Measurements from ENCODE around the gene PIGX. TPM values are rescaled to one million over a fixed set of nuclear protein-coding genes. Genes with fewer than 3 reads are reported as not detected.
"Not testable (repeated sequence)": the region's sequence is repeated elsewhere in the genome, so short reads cannot be mapped to it uniquely, and the experiment has no call there.

The PIGX gene
- total RNA-seq, 3 donors from 2014 or later (not counting 1 experiment from before 2014, with no cell fraction given), result 23.9 to 31.8 (median 24.2) TPM

DNA sequence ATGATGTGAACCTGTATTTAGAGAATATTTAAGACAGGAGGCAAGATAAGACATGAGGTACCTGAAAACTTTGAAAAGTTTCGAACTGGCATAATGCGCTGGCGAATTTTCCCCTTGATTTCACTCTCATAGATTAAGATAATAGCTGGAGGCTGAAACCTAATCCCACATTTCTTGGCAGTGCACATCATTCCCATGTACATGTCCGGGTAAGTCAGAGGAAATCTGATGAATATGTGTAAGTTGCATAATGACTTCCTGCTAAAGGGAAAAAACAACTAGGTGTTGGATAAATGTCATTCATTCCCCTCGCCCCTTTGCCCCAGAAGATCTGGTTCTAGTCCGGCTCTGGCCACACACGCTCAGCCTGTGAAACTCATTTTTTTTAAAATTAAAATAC is 3.7 kb upstream of the PIGX start:
- Histone ChIP-seq H3K4me1 (ENCODE audit: control insufficient read depth, insufficient read depth, low read length) (peaks cover 17% of the 10 kb centered on the region), H3K27me3 (ENCODE audit: control insufficient read depth, insufficient read depth, low read length) (no peaks in the 10 kb centered on the region), H3K27ac (ENCODE audit: low read length) (no peak overlapping the region), H3K4me3 (ENCODE audit: low read length) (no peak overlapping the region), H3K9me3 (ENCODE audit: control insufficient read depth, insufficient read depth, low read length) (no peaks in the 10 kb centered on the region), H3K36me3 (ENCODE audit: control insufficient read depth, insufficient read depth, low read length) (no peaks in the 10 kb centered on the region)
- Mint-ChIP-seq H3K4me3 (no peak overlapping the region), H3K4me1 (peaks cover 13 to 17% of the 10 kb centered on the region in 2 donors), H3K9me3 (no peaks in the 10 kb centered on the region), H3K27me3 (ENCODE audit: low read depth in 2 of 2) (no peaks in the 10 kb centered on the region), H3K27ac (peak overlapping the region in 1 of 2 donors; percentile 67), H3K36me3 (no peaks in the 10 kb centered on the region)
- intact Hi-C loops (cut with micrococcal nuclease), result no loop called here
- DNase-seq, result no peak
- 96% methylated on average over 7 of the region's 7 CpGs for WGBS (ENCODE audit: insufficient coverage)
- TF ChIP-seq, protein P1, sequence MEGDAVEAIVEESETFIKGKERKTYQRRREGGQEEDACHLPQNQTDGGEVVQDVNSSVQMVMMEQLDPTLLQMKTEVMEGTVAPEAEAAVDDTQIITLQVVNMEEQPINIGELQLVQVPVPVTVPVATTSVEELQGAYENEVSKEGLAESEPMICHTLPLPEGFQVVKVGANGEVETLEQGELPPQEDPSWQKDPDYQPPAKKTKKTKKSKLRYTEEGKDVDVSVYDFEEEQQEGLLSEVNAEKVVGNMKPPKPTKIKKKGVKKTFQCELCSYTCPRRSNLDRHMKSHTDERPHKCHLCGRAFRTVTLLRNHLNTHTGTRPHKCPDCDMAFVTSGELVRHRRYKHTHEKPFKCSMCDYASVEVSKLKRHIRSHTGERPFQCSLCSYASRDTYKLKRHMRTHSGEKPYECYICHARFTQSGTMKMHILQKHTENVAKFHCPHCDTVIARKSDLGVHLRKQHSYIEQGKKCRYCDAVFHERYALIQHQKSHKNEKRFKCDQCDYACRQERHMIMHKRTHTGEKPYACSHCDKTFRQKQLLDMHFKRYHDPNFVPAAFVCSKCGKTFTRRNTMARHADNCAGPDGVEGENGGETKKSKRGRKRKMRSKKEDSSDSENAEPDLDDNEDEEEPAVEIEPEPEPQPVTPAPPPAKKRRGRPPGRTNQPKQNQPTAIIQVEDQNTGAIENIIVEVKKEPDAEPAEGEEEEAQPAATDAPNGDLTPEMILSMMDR (IDR thresholded peaks at IDR 0.05), result no peak
- no peak for ATAC-seq

GRCh38 chr3:196712514-196713413 is 587 bp downstream of the PIGX start:
- TF ChIP-seq, protein P1 (IDR thresholded peaks at IDR 0.05), result no peak

GRCh38 chr3:196717162-196717561 is 5.0 kb downstream of the PIGX start:
- peaks cover 10% of the 10 kb centered on the region for H3K4me1 ChIP-seq (ENCODE audit: control insufficient read depth, insufficient read depth, low read length)
- H3K27me3 ChIP-seq (ENCODE audit: control insufficient read depth, insufficient read depth, low read length); ATAC-seq; intact Hi-C loops (cut with micrococcal nuclease); H3K4me3 ChIP-seq (ENCODE audit: low read length); H3K9me3 ChIP-seq (ENCODE audit: control insufficient read depth, insufficient read depth, low read length); H3K27me3 Mint-ChIP-seq (ENCODE audit: low read depth in 2 of 2); H3K4me3 Mint-ChIP-seq; DNase-seq; H3K36me3 ChIP-seq (ENCODE audit: control insufficient read depth, insufficient read depth, low read length); H3K27ac Mint-ChIP-seq; H3K27ac ChIP-seq (ENCODE audit: low read length); H3K9me3 Mint-ChIP-seq: not testable (repeated sequence)
- Mint-ChIP-seq H3K36me3 (peaks cover 20% of the 10 kb centered on the region), H3K4me1 (peaks cover 0 to 10% of the 10 kb centered on the region in 2 donors)
- 83% methylated on average over 2 of the region's 3 CpGs for WGBS (ENCODE audit: insufficient coverage)

More at GRCh38 chr3:196712514-196713413, 587 bp downstream of the PIGX start:
- Histone ChIP-seq H3K36me3 (ENCODE audit: control insufficient read depth, insufficient read depth, low read length) (no peaks in the 10 kb centered on the region), H3K27ac (ENCODE audit: low read length) (peak overlapping the region; percentile 99), H3K9me3 (ENCODE audit: control insufficient read depth, insufficient read depth, low read length) (no peaks in the 10 kb centered on the region), H3K27me3 (ENCODE audit: control insufficient read depth, insufficient read depth, low read length) (no peaks in the 10 kb centered on the region), H3K4me1 (ENCODE audit: control insufficient read depth, insufficient read depth, low read length) (peaks cover 19% of the 10 kb centered on the region), H3K4me3 (ENCODE audit: low read length) (peak overlapping the region; percentile 94)
- Mint-ChIP-seq H3K36me3 (no peaks in the 10 kb centered on the region), H3K4me1 (peaks cover 13 to 19% of the 10 kb centered on the region in 2 donors), H3K27me3 (ENCODE audit: low read depth in 2 of 2) (no peaks in the 10 kb centered on the region), H3K9me3 (no peaks in the 10 kb centered on the region), H3K27ac (peak overlapping the region; percentile 97 to 99), H3K4me3 (peak overlapping the region; percentile 87)
- DNase-seq (peak in 1 of 2 donors; percentile 84), ATAC-seq (peak; percentile 50 to 71 (median 54))
- intact Hi-C loops (cut with micrococcal nuclease), result loop anchor here (1.0 to 5.0 kb wide), 3 partner anchors 28 to 144 kb away; partner anchors contain the start of genes FBXO45 and WDR53
- WGBS (ENCODE audit: insufficient coverage), result 7% methylated on average over 64 of the region's 64 CpGs

- no peaks in the 10 kb centered on the region for H3K27me3 ChIP-seq (ENCODE audit: control insufficient read depth, insufficient read depth, low read length)
- peak overlapping the region in 1 of 2 donors; percentile 12 for H3K27ac Mint-ChIP-seq
- no peaks in the 10 kb centered on the region for H3K4me1 ChIP-seq (ENCODE audit: control insufficient read depth, insufficient read depth, low read length)
- no peaks in the 10 kb centered on the region for H3K27me3 Mint-ChIP-seq (ENCODE audit: low read depth in 2 of 2)
- peaks cover 0 to 1% of the 10 kb centered on the region in 2 donors for H3K4me1 Mint-ChIP-seq
- 100% methylated on average over 1 of the region's 2 CpGs for WGBS (ENCODE audit: insufficient coverage)
- peaks cover 27% of the 10 kb centered on the region for H3K36me3 Mint-ChIP-seq
- H3K9me3 Mint-ChIP-seq, result no peaks in the 10 kb centered on the region
- ATAC-seq (no peak), DNase-seq (no peak)
- intact Hi-C loops (cut with micrococcal nuclease), result no loop called here
- H3K36me3 ChIP-seq (ENCODE audit: control insufficient read depth, insufficient read depth, low read length), result peaks cover 14% of the 10 kb centered on the region
- no peak overlapping the region for H3K4me3 Mint-ChIP-seq
- no peak overlapping the region for H3K4me3 ChIP-seq (ENCODE audit: low read length)
- H3K9me3 ChIP-seq (ENCODE audit: control insufficient read depth, insufficient read depth, low read length), result no peaks in the 10 kb centered on the region
- TF ChIP-seq, protein P1 (IDR thresholded peaks at IDR 0.05), result no peak
- H3K27ac ChIP-seq (ENCODE audit: low read length), result no peak overlapping the region
These were observed 8.9 kb downstream of the PIGX start for GRCh38 chr3:196721097-196721496.

Data from natural killer cell (primary cell).